ENCODE measurements around the gene ESRRA. TPM values are rescaled to one million over a fixed set of nuclear protein-coding genes. Genes with fewer than 3 reads are reported as not detected.
"Not testable (repeated sequence)": the region's sequence is repeated elsewhere in the genome, so short reads cannot be mapped to it uniquely, and the experiment has no call there.

ESRRA gene
- total and polyA plus RNA-seq, 10 donors = 24.0 to 56.5 (median 43.2) TPM

- peak; percentile 82 for DNase-seq
- peak overlapping the region in 6 of 8 donors; percentile 38 to 95 (median 66) for H3K27ac ChIP-seq
- TF ChIP-seq CTCF (IDR thresholded peaks at IDR 0.05 in 8 of 11, conservative IDR thresholded peaks at IDR 0.05 in 3 of 11) (no peak), POLR2AphosphoS5 (IDR thresholded peaks at IDR 0.05) (peak; percentile 49 to 72 (median 60))
- H3K4me3 ChIP-seq = peak overlapping the region in 2 of 8 donors; percentile 9 to 47
- no peaks in the 10 kb centered on the region for H3K9me3 ChIP-seq
- H3K4me1 ChIP-seq = peaks cover 0 to 63% (median 23%) of the 10 kb centered on the region in 6 donors
- no peaks in the 10 kb centered on the region for H3K27me3 ChIP-seq (replicated peaks in 1 of 7)
- intact Hi-C loops (cut with DNase I; ENCODE audit: low total_unique reads) = no loop called here
- peaks cover 0 to 75% (median 26%) of the 10 kb centered on the region in 6 donors for H3K36me3 ChIP-seq
- WGBS, 5 donors = 61 to 87% (median 75%) methylated on average over 16 to 18 of the region's 18 CpGs
Measured at GRCh38 chr11:64313491-64314145, 8.3 kb downstream of the ESRRA start.

- no peak for DNase-seq
- TF ChIP-seq POLR2A (IDR thresholded peaks at IDR 0.05) (no peak), POLR2AphosphoS5 (IDR thresholded peaks at IDR 0.05) (peak in 1 of 3 donors; percentile 6)
- Histone ChIP-seq H3K4me1 (peaks cover 4 to 66% (median 30%) of the 10 kb centered on the region in 6 donors), H3K27ac (peak overlapping the region in 6 of 8 donors; percentile 38 to 95 (median 66)), H3K4me3 (peak overlapping the region in 2 of 8 donors; percentile 9 to 47), H3K9me3 (no peaks in the 10 kb centered on the region), H3K36me3 (peaks cover 0 to 69% (median 26%) of the 10 kb centered on the region in 6 donors), H3K27me3 (replicated peaks in 1 of 7) (no peaks in the 10 kb centered on the region)
- 81 to 90% (median 87%) methylated on average over 15 to 19 of the region's 19 CpGs for WGBS, 5 donors
- intact Hi-C loops (cut with DNase I; ENCODE audit: low total_unique reads) = no loop called here
Measured at GRCh38 chr11:64314146-64314804, 9.0 kb downstream of the ESRRA start.

GRCh38 chr11:64314805-64315561, 9.7 kb downstream of the ESRRA start:
- no peaks in the 10 kb centered on the region for H3K27me3 ChIP-seq (replicated peaks in 1 of 7)
- H3K36me3 ChIP-seq = peaks cover 0 to 68% (median 26%) of the 10 kb centered on the region in 6 donors
- TF ChIP-seq POLR2A (IDR thresholded peaks at IDR 0.05) (no peak), POLR2AphosphoS5 (IDR thresholded peaks at IDR 0.05) (peak in 1 of 3 donors; percentile 37), CTCF (IDR thresholded peaks at IDR 0.05 in 8 of 11, conservative IDR thresholded peaks at IDR 0.05 in 3 of 11) (no peak)
- peaks cover 4 to 66% (median 35%) of the 10 kb centered on the region in 6 donors for H3K4me1 ChIP-seq
- DNase-seq = no peak
- no peaks in the 10 kb centered on the region for H3K9me3 ChIP-seq
- intact Hi-C loops (cut with DNase I; ENCODE audit: low total_unique reads) = no loop called here
- 90 to 95% (median 93%) methylated on average over 14 to 24 of the region's 24 CpGs for WGBS, 5 donors
- H3K27ac ChIP-seq = peak overlapping the region in 3 of 8 donors; percentile 65 to 95 (median 81)
- no peak overlapping the region for H3K4me3 ChIP-seq

- Histone ChIP-seq H3K4me1 (peaks cover 4 to 70% (median 39%) of the 10 kb centered on the region in 6 donors), H3K4me3 (peak overlapping the region in 6 of 8 donors; percentile 69 to 79 (median 74)), H3K27ac (peak overlapping the region in 6 of 8 donors; percentile 95 to 100 (median 99)), H3K36me3 (peaks cover 0 to 69% (median 32%) of the 10 kb centered on the region in 6 donors)
- DNase-seq; H3K9me3 ChIP-seq; intact Hi-C loops (cut with DNase I; ENCODE audit: low total_unique reads); H3K27me3 ChIP-seq (replicated peaks in 1 of 7): not testable (repeated sequence)
- WGBS, 5 donors = 76 to 89% (median 84%) methylated on average over 23 to 25 of the region's 25 CpGs
- peak in 1 of 3 donors; percentile 49 for TF ChIP-seq POLR2AphosphoS5 (IDR thresholded peaks at IDR 0.05)
Measured at GRCh38 chr11:64315667-64316526, 10.6 kb downstream of the ESRRA start.
